IPS-15b (cell line): ENCODE measurements around the gene PTK6.

ENCODE experiments used
- H3K27me3 ChIP-seq: one replicate; pipeline ENCODE4 v1.6.1; 2013; ENCODE audit warnings: low read length; ENCODE audit not compliant: control insufficient read depth, insufficient read depth
- H3K36me3 ChIP-seq: one replicate; pipeline ENCODE4 v1.6.1; 2013; ENCODE audit warnings: low read length; ENCODE audit not compliant: control insufficient read depth, insufficient read depth
- H3K4me1 ChIP-seq: one replicate; pipeline ENCODE4 v1.6.1; 2013; ENCODE audit warnings: mild to moderate bottlenecking, low read length; ENCODE audit not compliant: control insufficient read depth, insufficient read depth
- H3K4me3 ChIP-seq: one replicate; pipeline ENCODE4 v1.5.1; 2013; ENCODE audit warnings: low read depth, low read length
- H3K9ac ChIP-seq: one replicate; pipeline ENCODE4 v1.6.1; 2013; ENCODE audit warnings: low read depth, mild to moderate bottlenecking, low read length
- H3K9me3 ChIP-seq: one replicate; pipeline ENCODE4 v1.6.1; 2013; ENCODE audit warnings: mild to moderate bottlenecking, low read length; ENCODE audit not compliant: control insufficient read depth, insufficient read depth

Gene PTK6

DNA sequence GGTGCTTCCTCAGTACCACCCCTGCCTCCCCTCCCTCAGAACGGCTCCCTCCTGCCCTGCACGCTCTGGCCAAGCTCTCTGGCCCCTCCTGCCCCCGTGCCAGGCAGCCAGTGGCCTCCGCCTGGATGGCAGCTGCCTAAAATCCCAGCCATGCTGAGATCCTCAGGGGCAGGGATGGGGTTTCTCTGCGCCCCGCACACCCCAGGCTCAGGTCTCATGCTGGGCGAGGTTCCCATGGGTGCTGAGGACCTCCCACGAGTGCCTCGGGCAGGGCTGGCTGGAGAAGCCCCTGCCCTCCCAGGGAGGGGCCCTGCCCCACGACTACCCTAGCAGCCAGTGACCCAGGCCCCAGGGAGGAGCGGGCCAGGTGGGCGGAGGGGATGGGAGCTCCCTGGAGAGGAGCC is 2.7 kb downstream of the PTK6 start:
- H3K9ac ChIP-seq = no peak overlapping the region
- no peaks in the 10 kb centered on the region for H3K36me3 ChIP-seq
- H3K9me3 ChIP-seq = no peaks in the 10 kb centered on the region
- H3K27me3 ChIP-seq = no peaks in the 10 kb centered on the region
- no peak overlapping the region for H3K4me3 ChIP-seq
- H3K4me1 ChIP-seq = no peaks in the 10 kb centered on the region

DNA sequence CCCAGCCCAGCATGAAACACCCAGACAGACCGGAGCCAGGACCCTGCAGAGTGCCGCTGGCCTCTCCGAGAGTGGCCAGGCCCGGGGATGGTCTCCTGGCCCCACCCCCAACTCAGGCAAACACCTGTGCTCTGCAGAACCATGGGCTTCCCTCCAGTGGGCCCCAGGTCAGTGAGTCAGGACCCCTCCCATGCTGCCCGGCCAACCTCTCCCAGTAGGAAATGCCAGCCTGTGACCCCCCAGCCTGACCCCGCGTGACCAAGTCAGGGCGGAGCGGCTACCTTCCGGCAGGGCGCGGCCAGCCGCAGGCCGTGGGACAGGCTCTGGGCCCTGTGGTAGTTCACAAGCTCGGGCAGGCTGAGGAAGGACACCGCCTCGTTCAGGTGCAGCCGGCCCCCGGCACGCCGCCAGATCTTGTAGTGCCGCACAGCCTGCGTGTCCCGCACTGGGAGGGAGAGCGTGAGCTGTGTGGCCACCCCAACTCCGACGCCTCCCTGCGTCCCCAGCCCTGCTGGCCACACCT is 3.2 kb downstream of the PTK6 start:
- Histone ChIP-seq H3K27me3 (no peaks in the 10 kb centered on the region), H3K9me3 (no peaks in the 10 kb centered on the region), H3K36me3 (no peaks in the 10 kb centered on the region), H3K9ac (no peak overlapping the region), H3K4me3 (no peak overlapping the region), H3K4me1 (no peaks in the 10 kb centered on the region)

DNA sequence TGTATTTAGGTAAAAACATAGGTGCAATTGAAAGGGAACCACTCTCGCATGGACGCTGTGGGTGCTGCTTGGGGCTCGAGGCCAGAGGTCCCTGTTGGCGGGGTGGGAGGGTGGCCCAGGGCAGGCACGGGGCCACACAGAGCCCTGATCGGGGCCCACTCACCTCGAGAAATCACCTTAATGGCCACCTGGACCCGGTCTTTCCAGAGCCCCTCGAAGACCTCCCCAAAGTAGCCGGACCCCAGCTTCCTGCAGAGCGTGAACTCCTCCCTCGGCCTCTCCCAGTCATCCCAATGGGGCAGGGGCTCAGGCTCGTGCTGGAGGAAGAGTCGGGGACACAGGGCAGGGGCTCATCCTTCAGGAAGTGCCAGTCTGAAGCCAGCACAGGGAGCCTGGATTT is 3.8 kb downstream of the PTK6 start:
- Histone ChIP-seq H3K4me3 (no peak overlapping the region), H3K9me3 (no peaks in the 10 kb centered on the region), H3K4me1 (no peaks in the 10 kb centered on the region), H3K9ac (no peak overlapping the region), H3K27me3 (no peaks in the 10 kb centered on the region), H3K36me3 (no peaks in the 10 kb centered on the region)

DNA sequence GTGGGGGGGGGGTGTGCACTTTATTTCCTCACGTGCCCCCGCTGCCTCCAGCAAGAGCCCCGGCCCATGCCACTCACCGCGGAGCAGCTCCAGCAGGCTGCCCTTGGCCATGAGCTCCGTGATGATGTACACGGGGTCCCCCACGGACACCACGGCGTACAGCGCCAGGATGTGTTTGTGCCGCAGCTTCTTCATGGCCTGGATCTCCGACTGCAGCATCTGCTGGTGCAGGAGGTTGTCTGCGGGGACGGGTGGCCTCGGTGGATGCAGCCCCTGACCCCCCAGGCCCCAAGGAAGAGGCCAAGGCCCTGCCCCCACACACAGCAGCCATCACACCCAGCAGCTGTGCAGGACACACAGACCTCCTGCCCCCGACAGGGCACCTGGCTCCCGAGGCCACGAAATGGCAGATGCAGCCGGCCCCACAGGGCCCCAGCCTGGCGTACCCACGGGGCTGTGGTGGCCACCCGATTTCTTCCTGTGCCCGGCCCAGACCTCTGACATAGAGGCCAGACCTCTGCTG is 4.7 kb downstream of the PTK6 start:
- Histone ChIP-seq H3K36me3 (no peaks in the 10 kb centered on the region), H3K4me3 (no peak overlapping the region), H3K27me3 (no peaks in the 10 kb centered on the region), H3K9me3 (no peaks in the 10 kb centered on the region), H3K4me1 (no peaks in the 10 kb centered on the region), H3K9ac (no peak overlapping the region)

DNA sequence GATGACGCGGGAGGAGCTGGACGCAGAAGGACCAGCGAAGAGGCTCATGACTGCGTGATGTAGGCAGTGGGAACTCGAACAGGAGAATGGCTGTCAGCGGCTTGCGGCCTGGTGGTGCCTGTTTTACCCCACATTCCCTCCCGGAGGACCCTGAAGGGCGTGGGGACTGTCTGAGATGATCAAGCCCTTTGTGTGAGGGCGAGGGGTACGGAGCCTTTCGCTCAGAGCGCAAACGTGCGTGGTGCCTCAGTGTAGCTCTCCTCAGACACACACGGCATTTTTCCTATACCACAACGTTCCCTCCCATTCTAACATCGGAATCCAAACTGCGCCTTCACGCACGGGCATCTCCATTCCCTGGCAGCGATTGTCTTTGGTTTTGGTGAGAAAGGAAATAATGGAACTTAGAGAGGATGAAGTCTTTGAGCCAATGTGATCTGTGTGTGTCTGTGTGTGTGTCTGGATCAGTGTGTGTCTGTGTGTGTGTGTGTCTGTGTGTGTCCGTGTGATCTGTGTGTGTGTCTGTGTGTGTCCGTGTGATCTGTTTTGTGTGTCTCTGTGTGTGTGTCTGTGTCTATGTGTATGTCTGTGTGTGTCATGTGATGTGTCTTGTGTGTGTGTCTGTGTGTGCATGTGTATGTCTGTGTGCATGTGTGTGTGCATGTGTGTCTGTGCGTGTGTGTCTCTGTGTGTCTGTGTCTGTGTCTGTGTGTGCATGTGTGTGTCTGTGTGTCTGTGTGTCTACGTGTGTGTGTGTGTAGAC is 5.3 kb downstream of the PTK6 start:
- H3K9me3 ChIP-seq = no peaks in the 10 kb centered on the region
- H3K4me3 ChIP-seq = no peak overlapping the region
- no peaks in the 10 kb centered on the region for H3K36me3 ChIP-seq
- no peaks in the 10 kb centered on the region for H3K4me1 ChIP-seq
- H3K27me3 ChIP-seq = no peaks in the 10 kb centered on the region
- H3K9ac ChIP-seq = no peak overlapping the region

DNA sequence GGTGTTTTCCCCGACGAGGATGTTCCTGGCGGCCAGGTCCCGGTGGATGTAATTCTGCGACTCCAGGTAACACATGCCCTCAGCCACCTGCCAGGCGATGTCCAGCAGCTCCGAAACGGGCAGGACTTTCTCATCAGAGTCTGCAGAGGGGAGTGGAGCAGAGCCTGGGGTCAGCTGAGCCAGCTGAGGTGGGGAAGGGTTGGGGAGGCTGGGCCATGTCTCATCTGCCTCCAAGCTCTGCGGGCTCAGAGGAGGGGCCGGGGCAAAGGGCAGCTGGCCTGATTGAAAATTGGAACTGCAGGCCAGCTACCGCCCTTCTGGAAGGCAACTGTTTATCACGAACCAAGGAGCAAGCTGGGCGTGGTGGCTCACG is 6.4 kb downstream of the PTK6 start:
- no peaks in the 10 kb centered on the region for H3K36me3 ChIP-seq
- no peaks in the 10 kb centered on the region for H3K4me1 ChIP-seq
- H3K27me3 ChIP-seq = no peaks in the 10 kb centered on the region
- no peak overlapping the region for H3K9ac ChIP-seq
- no peak overlapping the region for H3K4me3 ChIP-seq
- H3K9me3 ChIP-seq = no peaks in the 10 kb centered on the region

DNA sequence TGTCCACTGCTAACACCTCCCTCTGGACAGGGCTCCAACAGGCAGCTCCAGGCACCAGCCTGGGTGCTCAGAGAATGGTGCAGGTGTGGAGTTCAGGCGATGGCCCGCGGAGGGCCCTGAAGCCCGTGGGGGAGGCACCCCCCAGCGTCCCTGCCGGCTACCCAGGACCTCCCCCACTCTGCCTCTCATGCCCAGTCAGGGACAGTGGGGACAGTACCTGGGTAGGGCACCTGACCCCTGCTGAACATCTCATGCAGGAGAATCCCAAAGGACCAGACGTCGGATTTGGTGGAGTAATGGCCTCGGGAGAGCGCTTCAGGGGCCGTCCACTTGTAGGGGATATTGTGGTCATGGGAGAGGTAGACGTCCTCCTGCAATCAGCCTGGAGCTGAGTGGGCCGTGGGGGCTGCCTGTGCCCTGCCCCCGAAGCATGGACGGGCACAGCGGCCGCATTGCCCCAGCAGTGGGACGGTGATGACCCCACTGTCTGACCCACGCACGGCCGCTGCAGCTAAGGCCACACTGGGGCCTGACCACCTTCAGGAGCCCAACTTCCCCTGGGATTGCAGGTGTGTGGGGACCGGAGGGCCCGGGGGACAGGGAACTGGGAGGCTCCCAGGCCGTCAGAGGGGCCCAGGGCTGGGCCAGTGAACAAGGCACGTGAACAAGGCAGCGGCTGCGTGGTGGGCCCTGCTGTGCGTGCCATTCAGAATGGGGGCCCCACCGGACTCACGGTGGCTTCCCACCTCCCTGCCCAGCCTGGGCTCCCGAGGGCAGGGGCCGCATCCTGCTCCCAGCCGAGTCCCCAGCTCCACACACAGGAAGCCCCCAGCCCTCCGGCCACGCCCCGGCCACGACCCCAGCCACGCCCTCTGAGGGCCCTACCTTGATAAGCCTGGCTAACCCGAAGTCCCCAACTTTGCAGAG is 7.1 kb downstream of the PTK6 start:
- no peaks in the 10 kb centered on the region for H3K27me3 ChIP-seq
- no peaks in the 10 kb centered on the region for H3K4me1 ChIP-seq
- H3K9me3 ChIP-seq = no peaks in the 10 kb centered on the region
- no peaks in the 10 kb centered on the region for H3K36me3 ChIP-seq
- no peak overlapping the region for H3K4me3 ChIP-seq
- H3K9ac ChIP-seq = no peak overlapping the region

DNA sequence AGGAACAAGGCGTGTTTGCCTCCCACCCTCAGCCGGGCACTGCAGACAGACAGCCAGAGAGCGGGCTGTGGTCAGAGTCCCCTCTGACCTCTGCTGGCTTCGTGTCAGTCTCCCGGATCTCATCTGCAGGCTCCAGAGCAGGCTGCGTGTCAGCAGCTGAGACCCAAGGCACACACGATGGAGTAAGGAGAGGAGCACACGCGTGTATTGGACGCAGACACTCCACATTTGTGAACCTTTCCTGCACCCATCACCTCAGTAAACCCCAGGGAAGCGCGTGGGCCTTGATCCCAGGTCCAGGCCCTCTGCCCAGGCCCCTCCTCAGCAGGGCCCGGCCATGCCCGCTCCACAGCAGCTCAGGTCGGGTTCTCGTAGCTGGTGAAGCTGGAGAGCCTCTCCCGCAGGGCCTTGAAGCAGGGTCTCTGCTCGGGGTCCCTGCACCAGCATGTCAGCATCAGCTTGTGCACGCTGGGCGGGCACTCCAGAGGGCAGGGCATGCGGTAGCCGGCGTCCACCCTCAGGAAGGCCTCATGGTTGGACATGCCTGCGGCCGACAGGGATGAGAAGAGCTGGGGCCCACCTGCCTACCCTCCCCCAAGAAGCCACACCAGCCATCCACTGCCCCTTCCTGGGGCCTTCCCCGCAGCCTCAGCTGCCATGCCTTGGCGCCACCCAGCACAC is 7.9 kb downstream of the PTK6 start:
- Histone ChIP-seq H3K36me3 (no peaks in the 10 kb centered on the region), H3K9me3 (no peaks in the 10 kb centered on the region), H3K4me1 (no peaks in the 10 kb centered on the region), H3K27me3 (no peaks in the 10 kb centered on the region), H3K4me3 (no peak overlapping the region), H3K9ac (no peak overlapping the region)

DNA sequence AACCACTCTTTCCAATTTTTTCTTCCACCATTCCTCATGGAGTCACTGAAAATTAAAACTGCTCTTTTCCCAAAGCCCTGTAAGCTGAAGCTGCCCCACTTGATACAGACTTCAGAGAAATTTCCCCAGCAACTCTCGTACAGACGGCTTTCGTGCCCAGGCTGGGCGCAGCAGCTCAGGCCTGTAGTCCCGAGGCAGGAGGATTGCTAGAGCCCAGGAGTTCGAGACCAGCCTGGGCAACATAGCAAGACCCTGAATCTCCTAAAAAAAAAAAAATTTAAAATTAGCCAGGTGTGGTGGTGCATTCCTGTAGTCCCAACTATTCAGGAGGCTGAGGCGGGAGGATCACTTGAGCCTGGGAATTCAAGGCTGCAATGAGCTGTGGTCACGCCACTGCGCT is 10.0 kb downstream of the PTK6 start:
- Histone ChIP-seq H3K27me3 (no peaks in the 10 kb centered on the region), H3K9me3 (no peaks in the 10 kb centered on the region), H3K9ac (no peak overlapping the region), H3K36me3 (peaks cover 12% of the 10 kb centered on the region), H3K4me1 (no peaks in the 10 kb centered on the region), H3K4me3 (no peak overlapping the region)

DNA sequence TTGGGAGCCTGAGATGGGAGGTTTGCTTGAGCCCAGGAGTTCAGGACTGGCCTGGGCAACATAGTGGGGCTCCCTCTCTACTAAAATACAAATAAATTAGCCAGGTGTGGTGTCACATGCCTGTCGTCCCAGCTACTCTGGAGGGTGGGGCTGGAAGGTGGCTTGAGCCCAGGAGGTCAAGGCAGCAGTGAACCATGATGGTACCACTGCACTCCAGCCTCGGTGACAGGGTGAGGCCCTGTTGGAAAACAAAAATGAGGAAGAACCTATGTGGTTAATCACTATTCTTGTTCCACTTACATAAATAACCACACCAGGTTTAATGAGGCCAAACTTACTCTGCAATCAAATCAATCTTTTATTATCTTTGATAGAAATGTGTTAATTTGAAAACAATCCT is 11.2 kb downstream of the PTK6 start:
- no peaks in the 10 kb centered on the region for H3K27me3 ChIP-seq

DNA sequence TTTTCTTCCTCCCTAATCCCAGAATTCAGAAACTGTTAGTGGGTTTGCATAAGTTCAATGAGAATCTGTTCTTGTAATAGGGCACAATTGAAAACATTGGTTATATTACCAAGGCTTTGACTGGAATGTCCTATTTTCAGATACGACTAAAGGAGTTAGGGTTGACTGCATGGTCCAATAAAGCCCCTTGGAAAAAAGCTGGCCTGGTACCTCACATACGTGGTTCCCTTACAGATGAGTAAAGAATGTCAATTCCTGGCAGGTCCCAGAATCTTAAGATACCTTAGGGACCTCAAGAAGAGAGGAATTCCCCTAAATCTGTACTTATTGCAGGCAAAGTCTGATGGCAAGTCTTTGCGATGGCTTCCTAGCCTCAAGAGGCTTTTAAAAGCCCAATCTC is 12.0 kb downstream of the PTK6 start:
- no peak overlapping the region for H3K4me3 ChIP-seq
- no peaks in the 10 kb centered on the region for H3K4me1 ChIP-seq
- no peaks in the 10 kb centered on the region for H3K27me3 ChIP-seq
- H3K36me3 ChIP-seq = peaks cover 19% of the 10 kb centered on the region
- H3K9ac ChIP-seq = no peak overlapping the region
- H3K9me3 ChIP-seq = no peaks in the 10 kb centered on the region

More for the DNA sequence above, 11.2 kb downstream of the PTK6 start:
- Histone ChIP-seq H3K9ac (no peak overlapping the region), H3K36me3 (peaks cover 19% of the 10 kb centered on the region), H3K4me3 (no peak overlapping the region), H3K4me1 (no peaks in the 10 kb centered on the region), H3K9me3 (no peaks in the 10 kb centered on the region)
